HEK293T (cell line): ENCODE measurements around the gene UBE2D1.

Experiments used
- BHLHE40 ChIP-seq: fragments of 450-650 bp; IDR thresholded peaks from 2 replicates; pipeline ENCODE4 v1.6.1; 2016; ENCODE audit warnings: mild to moderate bottlenecking, moderate library complexity, borderline replicate concordance
- FOXM1 ChIP-seq: fragments of 450-650 bp; IDR thresholded peaks from 2 replicates; pipeline ENCODE4 v1.6.1; 2017; ENCODE audit warnings: mild to moderate bottlenecking, borderline replicate concordance
- HDGF ChIP-seq: fragments of 450-650 bp; IDR thresholded peaks from 2 replicates; pipeline ENCODE4 v1.6.1; 2017; ENCODE audit warnings: antibody characterized with exemption, borderline replicate concordance
- LEF1 ChIP-seq: fragments of 450-650 bp; IDR thresholded peaks from 2 replicates; pipeline ENCODE4 v1.6.1; 2017; ENCODE audit warnings: mild to moderate bottlenecking, borderline replicate concordance
- ZNF384 ChIP-seq: fragments of 450-650 bp; IDR thresholded peaks from 2 replicates; pipeline ENCODE4 v1.6.1; 2016

GRCh38 chr10:58373442-58373827, 38.6 kb downstream of the UBE2D1 start:
- no peak for TF ChIP-seq ZNF384
- TF ChIP-seq FOXM1 = no peak
- no peak for TF ChIP-seq HDGF
- TF ChIP-seq BHLHE40 = no peak
- no peak for TF ChIP-seq LEF1
